ENCODE data around the gene CFAP69. TPM values are rescaled to one million over a fixed set of nuclear protein-coding genes. Genes with fewer than 3 reads are reported as not detected.
"Not testable (repeated sequence)": the region's sequence is repeated elsewhere in the genome, so short reads cannot be mapped to it uniquely, and the experiment has no call there.

The CFAP69 gene
- total RNA-seq, 1 donor from 2014 or later: 1.3 TPM

GRCh38 chr7:90313907-90314306 lies 68.9 kb downstream of the CFAP69 start:
- ATAC-seq (ENCODE audit: poor library complexity): no peak

GRCh38 chr7:90320014-90320413 lies 75.0 kb downstream of the CFAP69 start:
- ATAC-seq (ENCODE audit: poor library complexity) (no peak), DNase-seq (no peak)
- intact Hi-C loops (cut with DNase I): no loop called here

More at GRCh38 chr7:90313907-90314306, 68.9 kb downstream of the CFAP69 start:
- intact Hi-C loops (cut with DNase I): loop anchor here (10.0 kb wide), 1 partner anchor 111 kb away; no protein-coding TSS in a partner anchor
- no peak for DNase-seq

GRCh38 chr7:90320418-90320800 lies 75.4 kb downstream of the CFAP69 start:
- DNase-seq: no peak
- no peak for ATAC-seq (ENCODE audit: poor library complexity)
- intact Hi-C loops (cut with DNase I): no loop called here

- peak; percentile 39 for ATAC-seq (ENCODE audit: poor library complexity)
- peak; percentile 43 for DNase-seq
- intact Hi-C loops (cut with DNase I): no loop called here
Measured at GRCh38 chr7:90320801-90321494, 76.0 kb downstream of the CFAP69 start, which contains the start of gene FAM237B. FAM237B (minus strand) TSS chr7:90321304; CDS start chr7:90319748, 1,556 bp downstream.

- no peak for ATAC-seq (ENCODE audit: poor library complexity)
- DNase-seq: no peak
- intact Hi-C loops (cut with DNase I): no loop called here
Measured at GRCh38 chr7:90322837-90323236, 77.9 kb downstream of the CFAP69 start.

- intact Hi-C loops (cut with DNase I): no loop called here
- ATAC-seq (ENCODE audit: poor library complexity): no peak
- DNase-seq: no peak
Measured at GRCh38 chr7:90326500-90326899, 81.5 kb downstream of the CFAP69 start.

GRCh38 chr7:90334193-90334843 lies 89.3 kb downstream of the CFAP69 start:
- DNase-seq: peak; percentile 39
- intact Hi-C loops (cut with DNase I): no loop called here
- ATAC-seq (ENCODE audit: poor library complexity): no peak

- DNase-seq; intact Hi-C loops (cut with DNase I); ATAC-seq (ENCODE audit: poor library complexity): not testable (repeated sequence)
Measured at GRCh38 chr7:90334926-90335325, 90.0 kb downstream of the CFAP69 start.

GRCh38 chr7:90337106-90337505 lies 92.1 kb downstream of the CFAP69 start:
- intact Hi-C loops (cut with DNase I): no loop called here
- DNase-seq: no peak

GRCh38 chr7:90345016-90345415 lies 100.0 kb downstream of the CFAP69 start:
- no peak for ATAC-seq (ENCODE audit: poor library complexity)
- DNase-seq: no peak
- intact Hi-C loops (cut with DNase I): no loop called here

More at GRCh38 chr7:90337106-90337505, 92.1 kb downstream of the CFAP69 start:
- ATAC-seq (ENCODE audit: poor library complexity): no peak

GRCh38 chr7:90345595-90346335 lies 100.8 kb downstream of the CFAP69 start:
- intact Hi-C loops (cut with DNase I): no loop called here

GRCh38 chr7:90346336-90347125 lies 101.6 kb downstream of the CFAP69 start, which contains the start of gene GTPBP10:
GTPBP10 (plus strand) TSS chr7:90346716; CDS start chr7:90346742, 26 bp downstream.
- intact Hi-C loops (cut with DNase I): no loop called here
- ATAC-seq (ENCODE audit: poor library complexity): peak; percentile 100
- peak; percentile 96 for DNase-seq

More at GRCh38 chr7:90345595-90346335, 100.8 kb downstream of the CFAP69 start:
- peak; percentile 39 for ATAC-seq (ENCODE audit: poor library complexity)
- no peak for DNase-seq

- ATAC-seq (ENCODE audit: poor library complexity): no peak
- intact Hi-C loops (cut with DNase I): no loop called here
- DNase-seq: no peak
Measured at GRCh38 chr7:90347759-90348158, 102.8 kb downstream of the CFAP69 start.

GRCh38 chr7:90349305-90349704 lies 104.3 kb downstream of the CFAP69 start:
- ATAC-seq (ENCODE audit: poor library complexity) (no peak), DNase-seq (no peak)
- intact Hi-C loops (cut with DNase I): no loop called here

GRCh38 chr7:90350032-90350431 lies 105.1 kb downstream of the CFAP69 start:
- ATAC-seq (ENCODE audit: poor library complexity); intact Hi-C loops (cut with DNase I); DNase-seq: not testable (repeated sequence)

- ATAC-seq (ENCODE audit: poor library complexity): no peak
- intact Hi-C loops (cut with DNase I): no loop called here
Measured at GRCh38 chr7:90351987-90352386, 107.0 kb downstream of the CFAP69 start.

More at GRCh38 chr7:90351987-90352386, 107.0 kb downstream of the CFAP69 start:
- DNase-seq: no peak

Measured in Right ventricle myocardium superior (tissue), 1 donor.